H1 (cell line): Measurements from ENCODE around the gene VWCE. TPM values are rescaled to one million over a fixed set of nuclear protein-coding genes. Genes with fewer than 3 reads are reported as not detected.
"Not testable (repeated sequence)": the region's sequence is repeated elsewhere in the genome, so short reads cannot be mapped to it uniquely, and the experiment has no call there.

Experiments used
- CTCF ChIA-PET: fragments of 300-600 bp; sonication (Branson Sonifier 250); formaldehyde crosslinking; loops from one replicate; lab custom pipeline; 2021; ENCODE audit not compliant: partially characterized antibody; lab: Charles Lee
- POLR2A ChIA-PET: fragments of 300-600 bp; sonication (Branson Sonifier 250); formaldehyde crosslinking; loops from one replicate; lab custom pipeline; 2021; ENCODE audit warnings: inconsistent platforms; ENCODE audit not compliant: partially characterized antibody; lab: Charles Lee
- DNase-seq, 2 experiments: peaks; one replicate each; pipeline versions ENCODE4 v3.0.0 to v3.0.0-alpha.2; 2010 to 2022; ENCODE audit warnings: low spot score in 2 of 2, low read depth in 1 of 2, mixed read lengths in 1 of 2
- FAIRE-seq: peaks from 2 replicates; lab custom pipeline; 2011; peaks lifted over from hg19 to GRCh38; lab: Jason Lieb, UNC
- H2AFZ ChIP-seq: 2 replicates; pipeline ENCODE4 v1.8.1; 2012; ENCODE audit warnings: low read length, inconsistent platforms
- H2AK5ac ChIP-seq: 2 replicates; pipeline ENCODE4 v1.6.1; 2013; ENCODE audit warnings: low read depth, low read length
- H2BK120ac ChIP-seq: replicated peaks from 2 replicates; pipeline ENCODE3; 2013; ENCODE audit warnings: low read depth, low read length, inconsistent platforms
- H2BK12ac ChIP-seq: 2 replicates; pipeline ENCODE4 v1.6.1; 2013; ENCODE audit warnings: low read depth, low read length
- H2BK15ac ChIP-seq: 2 replicates; pipeline ENCODE4 v1.6.1; 2013; ENCODE audit warnings: low read length
- H2BK20ac ChIP-seq: 2 replicates; pipeline ENCODE4 v1.6.1; 2013; ENCODE audit warnings: low read length
- H2BK5ac ChIP-seq: 2 replicates; pipeline ENCODE4 v1.6.1; 2013; ENCODE audit warnings: low read depth, low read length
- H3K14ac ChIP-seq: 2 replicates; pipeline ENCODE4 v1.6.1; 2013; ENCODE audit warnings: inconsistent platforms; ENCODE audit not compliant: insufficient read length
- H3K18ac ChIP-seq: 2 replicates; pipeline ENCODE4 v1.6.1; 2013; ENCODE audit warnings: low read length; ENCODE audit errors: extremely low read depth
- H3K23ac ChIP-seq: 2 replicates; pipeline ENCODE4 v1.6.1; 2013; ENCODE audit warnings: inconsistent platforms; ENCODE audit not compliant: insufficient read length
- H3K23me2 ChIP-seq: 2 replicates; pipeline ENCODE4 v1.6.1; 2013; ENCODE audit warnings: low read depth, low read length
- H3K27ac ChIP-seq: 2 replicates; pipeline ENCODE4 v1.6.1; 2011; ENCODE audit warnings: low read depth, low read length, inconsistent platforms
- H3K27me3 ChIP-seq, 4 experiments: replicated peaks in 1 of 4; 1 replicate in 1 of 4; 2 replicates in 3 of 4; pipeline versions ENCODE4 v1.6.1 to v1.8.1; 2011 to 2013; ENCODE audit warnings: low read length in 3 of 4, mild to moderate bottlenecking in 3 of 4, inconsistent platforms in 2 of 4, mixed read lengths in 2 of 4, moderate library complexity in 1 of 4; ENCODE audit not compliant: control insufficient read depth in 3 of 4, insufficient read depth in 3 of 4; ENCODE audit errors: extremely low read depth in 1 of 4
- H3K36me3 ChIP-seq, 4 experiments: 2 replicates each; pipeline versions ENCODE4 v1.6.1 to v1.8.1; 2011 to 2013; ENCODE audit warnings: mild to moderate bottlenecking in 4 of 4, low read length in 3 of 4, moderate library complexity in 2 of 4, control low read depth in 1 of 4, inconsistent platforms in 1 of 4; ENCODE audit not compliant: insufficient read depth in 4 of 4, control insufficient read depth in 2 of 4
- H3K4ac ChIP-seq: replicated peaks from 2 replicates; pipeline ENCODE3; 2013; ENCODE audit warnings: low read length, low read depth, mixed read lengths, inconsistent platforms; ENCODE audit not compliant: insufficient read length
- H3K4me1 ChIP-seq, 4 experiments: replicated peaks in 1 of 4; 1 replicate in 1 of 4; 2 replicates in 3 of 4; pipeline versions ENCODE4 v1.6.1 to v1.8.1; 2011 to 2013; ENCODE audit warnings: low read length in 3 of 4, inconsistent platforms in 2 of 4, mixed read lengths in 1 of 4; ENCODE audit not compliant: insufficient read depth in 4 of 4, control insufficient read depth in 3 of 4
- H3K4me2 ChIP-seq, 2 experiments: 2 replicates each; pipeline versions ENCODE4 v1.6.1 to v1.8.1; 2011 to 2013; ENCODE audit warnings: low read depth in 2 of 2, low read length in 2 of 2, control low read depth in 1 of 2, inconsistent platforms in 1 of 2, mild to moderate bottlenecking in 1 of 2; ENCODE audit not compliant: insufficient read depth in 1 of 2
- H3K4me3 ChIP-seq, 4 experiments: fragments of 200-600, 300-600 bp in 1 of 4; sonication (generic), shearing (Covaris generic), sonication (Bioruptor Twin) in 1 of 4; 2 replicates each; pipeline versions ENCODE4 v1.5.1 to v1.8.1; 2011 to 2016; ENCODE audit warnings: low read length in 4 of 4, low read depth in 3 of 4, control low read depth in 2 of 4, inconsistent platforms in 2 of 4, mild to moderate bottlenecking in 2 of 4, mixed read lengths in 1 of 4, moderate library complexity in 1 of 4; ENCODE audit not compliant: insufficient read depth in 2 of 4; ENCODE audit errors: extremely low read depth in 1 of 4
- H3K56ac ChIP-seq: replicated peaks from 2 replicates; pipeline ENCODE3; 2013; ENCODE audit warnings: low read depth, mild to moderate bottlenecking, mixed read lengths, low read length, inconsistent platforms; ENCODE audit not compliant: insufficient read length
- H3K79me1 ChIP-seq: 2 replicates; pipeline ENCODE4 v1.6.1; 2013; ENCODE audit warnings: low read depth, low read length, control low read depth
- H3K79me2 ChIP-seq, 2 experiments: 2 replicates each; pipeline versions ENCODE4 v1.6.1 to v1.8.1; 2012 to 2013; ENCODE audit warnings: low read length in 2 of 2, mild to moderate bottlenecking in 2 of 2, inconsistent platforms in 1 of 2; ENCODE audit not compliant: insufficient read depth in 2 of 2, control insufficient read depth in 1 of 2
- H3K9ac ChIP-seq, 4 experiments: replicated peaks in 1 of 4; 1 replicate in 1 of 4; 2 replicates in 3 of 4; pipeline versions ENCODE4 v1.6.1 to v1.8.1; 2011 to 2013; ENCODE audit warnings: low read depth in 3 of 4, low read length in 3 of 4, control low read depth in 2 of 4, mild to moderate bottlenecking in 2 of 4, moderate library complexity in 2 of 4, inconsistent platforms in 1 of 4; ENCODE audit errors: extremely low read depth in 1 of 4
- H3K9me3 ChIP-seq, 2 experiments: 2 replicates each; pipeline versions ENCODE4 v1.6.1 to v1.8.1; 2012 to 2013; ENCODE audit warnings: mild to moderate bottlenecking in 2 of 2, moderate library complexity in 2 of 2, control low read depth in 1 of 2, inconsistent platforms in 1 of 2, low read depth in 1 of 2, low read length in 1 of 2, mixed read lengths in 1 of 2; ENCODE audit not compliant: insufficient read depth in 2 of 2
- H4K20me1 ChIP-seq, 2 experiments: replicated peaks in 1 of 2; 2 replicates each; pipeline versions ENCODE3 to v1.8.1; 2011 to 2013; ENCODE audit warnings: inconsistent platforms in 2 of 2, low read length in 2 of 2, mild to moderate bottlenecking in 1 of 2; ENCODE audit not compliant: insufficient read depth in 2 of 2, control insufficient read depth in 1 of 2
- H4K5ac ChIP-seq: 2 replicates; pipeline ENCODE4 v1.6.1; 2013; ENCODE audit warnings: low read length, low read depth, mixed read lengths, inconsistent platforms; ENCODE audit not compliant: insufficient read length
- H4K8ac ChIP-seq: 2 replicates; pipeline ENCODE4 v1.8.0; 2013; ENCODE audit warnings: mild to moderate bottlenecking, moderate library complexity, low read length, inconsistent platforms; ENCODE audit not compliant: insufficient read depth; ENCODE audit errors: extremely low read depth
- H4K91ac ChIP-seq: replicated peaks from 2 replicates; pipeline ENCODE3; 2013; ENCODE audit warnings: low read length, mixed read lengths, inconsistent platforms; ENCODE audit not compliant: insufficient read length
- WGBS, 2 experiments: shearing (Covaris generic) in 1 of 2; methylation state at CpG; one replicate each; pipeline versions ENCODE4 v1.1.6 to v1.1.7; 2013 to 2015; ENCODE audit warnings: low lambda C conversion rate in 2 of 2, mixed read lengths in 2 of 2, inconsistent platforms in 1 of 2, low coverage in 1 of 2, missing lambda C conversion rate in 1 of 2; ENCODE audit not compliant: insufficient replicate concordance in 2 of 2, insufficient coverage in 1 of 2, insufficient read length in 1 of 2; ENCODE audit errors: extremely low coverage in 1 of 2, missing lambda C conversion rate in 1 of 2; 5-methylcytosine and 5-hydroxymethylcytosine counted together
- polyA plus RNA-seq, 7 experiments: library from polyadenylated mRNA; depleted of rRNA in 3 of 7; stranded (reverse) in 5 of 7; unstranded in 2 of 7; fragments of >200 nt in 5 of 7; fragments of 200-250 nt in 2 of 7; gene quantifications; 1 replicate in 5 of 7; 2 replicates in 1 of 7; 4 replicates in 1 of 7; pipeline versions ENCODE4 v1.2.1 to v1.2.3, GENCODE V29; 2011 to 2013; ENCODE audit warnings: missing spikeins in 2 of 7, mixed read lengths in 2 of 7
- total RNA-seq: library from RNA; stranded (reverse); fragmentation: NEBNext Ultra II Directional; extraction: Animal tissue kit (Norgen Biotek cat#: 25700); gene quantifications from 2 replicates; pipeline ENCODE4 v1.2.1, GENCODE V29; 2021

VWCE gene
- total and polyA plus RNA-seq, 2 of the 8 experiments (the other 6 are each of a cell fraction or from before 2014, with no cell fraction given), result 9.5 to 12.3 TPM

DNA sequence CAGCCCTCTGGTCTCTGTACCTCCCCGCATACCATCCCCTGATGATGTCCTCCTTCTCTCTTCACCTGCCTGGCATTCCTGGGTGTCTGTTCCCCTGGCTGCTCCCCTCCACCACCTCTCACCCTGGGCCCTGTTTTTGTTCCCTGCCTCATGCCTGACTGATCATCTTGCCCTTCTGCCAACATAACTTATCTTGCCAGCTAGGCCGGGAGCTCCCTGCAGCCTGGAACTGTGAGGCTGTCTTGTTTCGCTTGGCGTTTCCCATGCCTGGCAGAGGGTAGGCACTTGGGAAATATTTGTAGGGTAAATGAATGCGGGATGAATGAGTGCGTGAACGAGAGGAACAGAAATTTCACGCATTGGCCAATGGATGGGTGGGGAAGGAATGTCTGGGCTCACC is 45.9 kb downstream of the VWCE start:
- not testable (repeated sequence) for H2BK12ac ChIP-seq, H3K4me3 ChIP-seq, H3K27me3 ChIP-seq, FAIRE-seq, H3K4ac ChIP-seq, H3K56ac ChIP-seq, H3K4me2 ChIP-seq, H3K79me1 ChIP-seq, H2BK20ac ChIP-seq, H2BK120ac ChIP-seq, H3K9me3 ChIP-seq, H3K36me3 ChIP-seq, H4K20me1 ChIP-seq, DNase-seq, H3K9ac ChIP-seq, H2AK5ac ChIP-seq, H3K27ac ChIP-seq, H4K8ac ChIP-seq, H3K23me2 ChIP-seq, H3K79me2 ChIP-seq, H2BK15ac ChIP-seq, H2AFZ ChIP-seq, H3K23ac ChIP-seq, H4K5ac ChIP-seq, H3K14ac ChIP-seq, H2BK5ac ChIP-seq, H4K91ac ChIP-seq, H3K18ac ChIP-seq, H3K4me1 ChIP-seq
- ChIA-PET CTCF (interaction anchor here (0.6 to 4.8 kb wide), 3 partner anchors 27 to 136 kb away, joined by 3 to 19 read pairs (median 4); no protein-coding TSS in a partner anchor), POLR2A (interaction anchor here (1.4 kb wide), 1 partner anchor 48 kb away, joined by 3 read pairs; no protein-coding TSS in a partner anchor)
- 94 to 95% methylated on average over 3 to 8 of the region's 8 CpGs for WGBS, 2 experiments

DNA sequence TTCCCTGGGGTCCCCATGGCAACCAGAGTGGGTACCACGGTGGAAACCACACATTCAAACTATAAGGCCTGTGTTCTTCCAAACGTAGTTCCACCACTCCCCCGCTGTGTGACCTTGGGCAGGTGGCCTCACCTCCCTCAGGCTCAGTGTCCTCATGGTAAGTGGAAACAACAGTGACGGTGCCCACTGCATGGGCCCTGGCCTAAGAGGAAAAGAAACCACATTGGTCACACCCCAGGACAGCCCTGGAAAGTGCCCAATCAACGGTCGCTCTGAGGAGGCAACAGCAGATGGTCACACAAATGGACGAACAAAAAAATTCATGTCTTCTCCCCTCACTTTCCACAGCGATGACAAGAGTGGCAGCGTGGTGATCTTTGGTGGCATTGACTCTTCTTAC is 47.0 kb downstream of the VWCE start:
- H3K23ac ChIP-seq, H3K23me2 ChIP-seq, H3K27ac ChIP-seq, H2BK12ac ChIP-seq, H2BK20ac ChIP-seq, H3K4me2 ChIP-seq, FAIRE-seq, H4K20me1 ChIP-seq, H4K91ac ChIP-seq, H3K18ac ChIP-seq, H3K79me2 ChIP-seq, H2AK5ac ChIP-seq, H3K4me1 ChIP-seq, H3K4me3 ChIP-seq, H3K9me3 ChIP-seq, H3K4ac ChIP-seq, H4K5ac ChIP-seq, H3K9ac ChIP-seq, DNase-seq, H3K14ac ChIP-seq, POLR2A ChIA-PET, H3K56ac ChIP-seq, H2BK5ac ChIP-seq, H3K36me3 ChIP-seq, H2BK120ac ChIP-seq, H2BK15ac ChIP-seq, H3K27me3 ChIP-seq, H2AFZ ChIP-seq, H4K8ac ChIP-seq, H3K79me1 ChIP-seq: not testable (repeated sequence)
- CTCF ChIA-PET, result interaction anchor here (4.8 kb wide), 1 partner anchor 137 kb away, joined by 19 read pairs; no protein-coding TSS in a partner anchor
- WGBS, 2 experiments, result 88% methylated on average over 8 of the region's 9 CpGs; no CpG with 5 or more reads in 1 of the 2 experiments
